ENCODE measurements around the gene NAA10.
A peak's percentile ranks its signal among the peaks of the same experiment; 100 is the strongest.

The NAA10 gene

GRCh38 chrX:153966841-153967535, 32.2 kb upstream of the NAA10 start:
- peak; percentile 25 for DNase-seq (ENCODE audit: low read depth)

- no peak for DNase-seq (ENCODE audit: low read depth)
Observed at GRCh38 chrX:153966283-153966688, 31.4 kb upstream of the NAA10 start.

GRCh38 chrX:153965406-153965805, 30.6 kb upstream of the NAA10 start:
- no peak for DNase-seq (ENCODE audit: low read depth)

- DNase-seq (ENCODE audit: low read depth), result no peak
Observed at GRCh38 chrX:153964105-153964504, 29.3 kb upstream of the NAA10 start.

- DNase-seq (ENCODE audit: low read depth), result no peak
Observed at GRCh38 chrX:153963546-153963945, 28.7 kb upstream of the NAA10 start.

- no peak for DNase-seq (ENCODE audit: low read depth)
Observed at GRCh38 chrX:153961292-153961691, 26.5 kb upstream of the NAA10 start.

- DNase-seq (ENCODE audit: low read depth), result no peak
Observed at GRCh38 chrX:153960786-153961185, 25.9 kb upstream of the NAA10 start.

GRCh38 chrX:153960077-153960476, 25.2 kb upstream of the NAA10 start:
- DNase-seq (ENCODE audit: low read depth), result no peak

GRCh38 chrX:153959649-153960048, 24.8 kb upstream of the NAA10 start:
- DNase-seq (ENCODE audit: low read depth), result no peak

GRCh38 chrX:153958605-153959004, 23.8 kb upstream of the NAA10 start:
- DNase-seq (ENCODE audit: low read depth), result no peak

GRCh38 chrX:153957224-153957623, 22.4 kb upstream of the NAA10 start:
- no peak for DNase-seq (ENCODE audit: low read depth)

- DNase-seq (ENCODE audit: low read depth), result no peak
Observed at GRCh38 chrX:153956044-153956907, 21.4 kb upstream of the NAA10 start.

- no peak for DNase-seq (ENCODE audit: low read depth)
Observed at GRCh38 chrX:153955228-153955732, 20.4 kb upstream of the NAA10 start.

GRCh38 chrX:153954558-153955227, 19.9 kb upstream of the NAA10 start:
- no peak for DNase-seq (ENCODE audit: low read depth)

- DNase-seq (ENCODE audit: low read depth), result no peak
Observed at GRCh38 chrX:153953892-153954557, 19.2 kb upstream of the NAA10 start.

- DNase-seq (ENCODE audit: low read depth), result peak; percentile 62
Observed at GRCh38 chrX:153953342-153953830, 18.5 kb upstream of the NAA10 start.

- DNase-seq (ENCODE audit: low read depth), result no peak
Observed at GRCh38 chrX:153952373-153953026, 17.7 kb upstream of the NAA10 start.

- no peak for DNase-seq (ENCODE audit: low read depth)
Observed at GRCh38 chrX:153951683-153952372, 17.0 kb upstream of the NAA10 start.

GRCh38 chrX:153950127-153950526, 15.3 kb upstream of the NAA10 start:
- DNase-seq (ENCODE audit: low read depth), result no peak
